ENCODE measurements around the gene CMTM3. TPM values are rescaled to one million over a fixed set of nuclear protein-coding genes. Genes with fewer than 3 reads are reported as not detected.
"Not testable (repeated sequence)": the region's sequence is repeated elsewhere in the genome, so short reads cannot be mapped to it uniquely, and the experiment has no call there.

The CMTM3 gene
- total and polyA plus RNA-seq, 3 experiments from 2014 or later: 68.0 to 131 (median 71.8) TPM

DNA sequence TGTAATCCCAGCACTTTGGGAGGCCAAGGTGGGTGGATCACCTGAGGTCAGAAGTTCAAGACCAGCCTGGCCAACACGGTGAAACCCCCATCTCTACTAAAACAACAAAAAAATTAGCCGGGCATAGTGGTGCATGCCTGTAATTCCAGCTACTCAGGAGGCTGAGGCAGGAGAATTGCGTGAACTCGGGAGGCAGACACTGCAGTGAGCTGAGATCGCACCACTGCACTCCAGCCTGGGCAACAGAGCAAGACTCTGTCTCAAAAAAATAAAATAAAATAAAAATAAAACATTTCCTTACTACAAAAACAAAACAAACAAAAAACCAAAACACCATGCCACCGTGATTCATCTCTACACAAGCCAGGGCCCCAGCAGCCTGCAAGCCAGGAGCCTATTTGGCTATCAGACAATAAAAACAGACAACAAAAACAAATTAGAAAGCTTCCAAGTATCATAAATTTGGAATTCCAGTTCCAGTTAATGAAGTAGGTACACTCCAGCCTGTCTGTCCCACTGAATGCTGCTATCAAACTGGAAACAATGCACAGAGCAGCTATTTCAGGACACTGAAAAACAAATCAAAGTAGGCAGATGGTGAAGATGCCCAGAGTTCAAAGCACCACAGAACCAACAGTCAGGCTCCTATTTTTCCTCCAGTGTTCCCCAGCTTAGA, 57.3 kb downstream of the CMTM3 start:
- H3K27me3 ChIP-seq (ENCODE audit: insufficient read depth, low read length, poor library complexity, severe bottlenecking); H3K4me1 Mint-ChIP-seq; H3K36me3 ChIP-seq (ENCODE audit: insufficient read depth, low read length); H3K36me3 Mint-ChIP-seq; H3K9me3 Mint-ChIP-seq; H3K27ac ChIP-seq (ENCODE audit: low read depth, low read length); H3K4me3 ChIP-seq (ENCODE audit: low read length); POLR2A ChIA-PET; H3K27ac Mint-ChIP-seq; H3K9me3 ChIP-seq (ENCODE audit: low read length); H3K4me3 Mint-ChIP-seq; H3K4me1 ChIP-seq (ENCODE audit: insufficient read depth, low read length); DNase-seq: not testable (repeated sequence)
- CTCF ChIA-PET: interaction anchor here (1.0 to 6.9 kb wide), 3 partner anchors 11 to 169 kb away, joined by 3 to 31 read pairs (median 3); partner anchors contain the start of gene NAE1
- H3K27me3 Mint-ChIP-seq: peaks cover 11 to 13% of the 10 kb centered on the region in 2 donors

- Histone ChIP-seq H3K36me3 (ENCODE audit: insufficient read depth, low read length) (no peaks in the 10 kb centered on the region), H3K4me3 (ENCODE audit: low read length) (no peak overlapping the region), H3K27ac (ENCODE audit: low read depth, low read length) (no peak overlapping the region), H3K9me3 (ENCODE audit: low read length) (no peaks in the 10 kb centered on the region), H3K27me3 (ENCODE audit: insufficient read depth, low read length, poor library complexity, severe bottlenecking) (no peaks in the 10 kb centered on the region), H3K4me1 (ENCODE audit: insufficient read depth, low read length) (no peaks in the 10 kb centered on the region)
- H3K27me3 Mint-ChIP-seq: peaks cover 8 to 11% of the 10 kb centered on the region in 2 donors
- H3K9me3 Mint-ChIP-seq: no peaks in the 10 kb centered on the region
- DNase-seq: no peak
- H3K4me3 Mint-ChIP-seq: no peak overlapping the region
- H3K36me3 Mint-ChIP-seq: no peaks in the 10 kb centered on the region
- POLR2A ChIA-PET: no interaction called here
- no peaks in the 10 kb centered on the region for H3K4me1 Mint-ChIP-seq
- CTCF ChIA-PET: interaction anchor here (1.2 to 6.9 kb wide), 4 partner anchors 11 to 100 kb away, joined by 3 to 31 read pairs (median 4); no protein-coding TSS in a partner anchor
- no peak overlapping the region for H3K27ac Mint-ChIP-seq
These were observed 58.1 kb downstream of the CMTM3 start for GRCh38 chr16:66662445-66663194.

Other genes with a start within 250 kb of the CMTM3 start
- not detected for gene CDH5, start 238.0 kb upstream of the CMTM3 start, total RNA-seq
- gene CDH5, start 238.0 kb upstream of the CMTM3 start, polyA plus RNA-seq: not detected
- not detected for gene BEAN1, start 177.4 kb upstream of the CMTM3 start, total RNA-seq
- 0.09 TPM for gene BEAN1, start 177.4 kb upstream of the CMTM3 start, polyA plus RNA-seq
- gene TK2, start 54.6 kb upstream of the CMTM3 start, total RNA-seq: 1 to 10 TPM; 5.6 TPM
- 10.4 TPM for gene TK2, start 54.6 kb upstream of the CMTM3 start, polyA plus RNA-seq
- 100 to 1,000 TPM; 118 to 121 TPM for gene CKLF, start 52.1 kb upstream of the CMTM3 start, total RNA-seq
- gene CKLF, start 52.1 kb upstream of the CMTM3 start, polyA plus RNA-seq: 265 TPM
- 1 to 10 TPM; 8.2 to 8.6 TPM for gene CMTM1, start 38.3 kb upstream of the CMTM3 start, total RNA-seq
- 1.2 TPM for gene CMTM1, start 38.3 kb upstream of the CMTM3 start, polyA plus RNA-seq
- under 1 TPM; 0.22 to 0.24 TPM for gene CMTM2, start 25.2 kb upstream of the CMTM3 start, total RNA-seq
- gene CMTM2, start 25.2 kb upstream of the CMTM3 start, polyA plus RNA-seq: not detected
- gene CMTM4, start 92.0 kb downstream of the CMTM3 start, total RNA-seq: 1 to 10 TPM; 4.1 to 4.4 TPM
- 0.20 TPM for gene CMTM4, start 92.0 kb downstream of the CMTM3 start, polyA plus RNA-seq
- gene DYNC1LI2, start 146.9 kb downstream of the CMTM3 start, total RNA-seq: 10 to 100 TPM; 50.5 to 53.8 TPM
- 35.0 TPM for gene DYNC1LI2, start 146.9 kb downstream of the CMTM3 start, polyA plus RNA-seq
- under 1 TPM in 1 of 2 experiments, not detected in 1; 0.20 TPM for gene TERB1, start 196.9 kb downstream of the CMTM3 start, total RNA-seq
- not detected for gene TERB1, start 196.9 kb downstream of the CMTM3 start, polyA plus RNA-seq
- gene NAE1, start 226.3 kb downstream of the CMTM3 start, total RNA-seq: 100 to 1,000 TPM; 105 to 110 TPM
- gene NAE1, start 226.3 kb downstream of the CMTM3 start, polyA plus RNA-seq: 76.6 TPM
- gene CA7, start 239.7 kb downstream of the CMTM3 start, total RNA-seq: not detected
- not detected for gene CA7, start 239.7 kb downstream of the CMTM3 start, polyA plus RNA-seq

All from CD8-positive, alpha-beta memory T cell (primary cell).